Occipital lobe (tissue), 3 donors: ENCODE measurements around the gene ARHGAP21. TPM values are rescaled to one million over a fixed set of nuclear protein-coding genes. Genes with fewer than 3 reads are reported as not detected.

Experiments
- DNase-seq: peaks from one replicate; lab custom pipeline; 2025; lab: John Stamatoyannopoulos, UW
- small RNA-seq: library from RNA; depleted of rRNA; stranded (forward); fragments of <200 nt; gene quantifications from one replicate; pipeline ENCODE3, GENCODE V24; 2014
- total RNA-seq: library from RNA; depleted of rRNA; stranded (reverse); fragments of >200 nt; gene quantifications from one replicate; pipeline ENCODE4 v1.2.3, GENCODE V29; 2014

The ARHGAP21 gene
- total RNA-seq, 1 donor from 2014 or later = 338 TPM

DNA sequence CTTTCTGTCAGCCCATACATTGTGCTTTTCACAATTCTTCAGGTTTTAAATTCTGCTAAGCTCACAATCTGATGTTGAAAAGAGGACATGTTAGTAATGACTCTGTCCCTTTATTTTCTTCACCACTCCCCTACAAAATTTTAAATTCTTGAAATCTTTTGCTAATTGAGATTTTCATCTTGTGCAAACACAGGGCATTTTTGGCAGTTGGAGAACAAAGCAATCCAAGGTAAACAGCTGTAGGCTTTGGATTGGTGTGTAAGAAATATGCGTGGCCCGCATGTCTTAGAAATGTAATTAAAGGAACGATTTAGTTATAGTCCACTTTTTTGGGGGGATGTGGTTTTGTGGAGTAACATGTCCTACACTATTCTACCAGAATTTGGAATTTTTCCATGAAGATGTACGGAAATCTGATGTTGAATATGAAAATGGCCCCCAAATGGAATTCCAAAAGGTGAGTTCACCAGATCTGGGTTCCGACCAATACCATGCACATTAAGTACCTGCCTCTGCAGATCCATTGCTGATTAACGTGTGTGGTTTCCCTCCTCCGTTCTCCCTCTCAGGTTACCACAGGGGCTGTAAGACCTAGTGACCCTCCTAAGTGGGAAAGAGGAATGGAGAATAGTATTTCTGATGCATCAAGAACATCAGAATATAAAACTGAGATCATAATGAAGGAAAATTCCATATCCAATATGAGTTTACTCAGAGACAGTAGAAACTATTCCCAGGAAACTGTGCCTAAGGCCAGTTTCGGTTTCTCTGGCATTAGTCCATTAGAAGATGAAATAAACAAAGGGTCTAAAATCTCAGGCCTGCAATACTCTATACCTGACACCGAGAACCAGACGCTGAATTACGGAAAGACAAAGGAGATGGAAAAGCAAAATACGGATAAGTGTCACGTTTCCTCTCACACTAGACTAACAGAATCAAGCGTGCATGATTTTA, 181.1 kb downstream of the ARHGAP21 start:
- no peak for DNase-seq

- DNase-seq = no peak
Measured at GRCh38 chr10:24541239-24541753, 182.4 kb downstream of the ARHGAP21 start.

DNA sequence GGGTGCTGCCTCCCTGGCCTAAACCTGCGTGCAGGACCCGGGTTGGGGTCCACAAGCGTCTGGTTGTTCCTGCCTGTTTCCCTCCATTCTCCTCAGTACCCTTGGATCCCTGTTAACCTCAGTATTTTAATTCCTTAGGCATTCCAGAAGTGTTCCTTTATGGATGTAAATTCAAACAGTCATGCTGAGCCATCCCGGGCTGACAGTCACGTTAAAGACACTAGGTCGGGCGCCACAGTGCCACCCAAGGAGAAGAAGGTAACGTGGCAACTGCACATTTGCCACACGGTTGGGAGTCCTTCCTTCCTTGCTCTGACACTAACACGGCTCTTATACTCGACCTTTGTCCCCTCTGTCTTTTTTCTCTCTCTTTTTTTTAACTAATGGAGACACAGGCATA, 187.1 kb downstream of the ARHGAP21 start:
- no peak for DNase-seq

DNA sequence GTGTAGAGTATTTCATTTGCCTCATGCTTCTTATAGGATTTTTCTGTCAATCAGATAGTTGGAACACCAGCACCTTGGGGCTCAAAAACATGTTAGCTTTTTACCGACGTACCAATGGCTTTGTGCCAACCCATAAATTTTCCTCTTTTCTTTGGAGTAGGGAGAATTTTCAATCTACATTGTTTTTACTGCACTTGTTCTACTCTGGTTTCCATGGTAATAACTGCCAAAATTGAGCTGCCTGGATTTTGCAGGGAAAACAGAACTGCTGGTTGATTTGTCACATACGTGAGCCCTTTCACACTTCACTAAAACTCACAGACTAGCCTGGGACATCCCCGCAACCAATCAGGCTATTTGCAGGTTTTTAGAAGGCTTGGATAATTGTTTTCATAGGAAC, 189.7 kb downstream of the ARHGAP21 start:
- no peak for DNase-seq

Small RNAs within 50 kb of the gene (small RNA-seq; reads per million reads assigned to genes)
- not detected for gene RNA5SP305

Other genes starting within 250 kb of the ARHGAP21 start
- 35.7 TPM for gene PRTFDC1, start 228.7 kb upstream of the ARHGAP21 start, total RNA-seq